Inferior parietal cortex (tissue), 1 donor: Measurements from ENCODE around the gene FXYD4.
"Not testable (repeated sequence)": the region's sequence is repeated elsewhere in the genome, so short reads cannot be mapped to it uniquely, and the experiment has no call there.

Experiments used
- DNase-seq: peaks from one replicate; pipeline ENCODE4 v3.0.0-alpha.2; 2016; ENCODE audit errors: extremely low spot score

Gene FXYD4

GRCh38 chr10:43371418-43371817 lies at the start of gene FXYD4:
Gene FXYD4, plus strand, starts transcription at chr10:43371636. Its CDS starts 2,111 bp downstream, at chr10:43373747.
- DNase-seq: no peak

DNA sequence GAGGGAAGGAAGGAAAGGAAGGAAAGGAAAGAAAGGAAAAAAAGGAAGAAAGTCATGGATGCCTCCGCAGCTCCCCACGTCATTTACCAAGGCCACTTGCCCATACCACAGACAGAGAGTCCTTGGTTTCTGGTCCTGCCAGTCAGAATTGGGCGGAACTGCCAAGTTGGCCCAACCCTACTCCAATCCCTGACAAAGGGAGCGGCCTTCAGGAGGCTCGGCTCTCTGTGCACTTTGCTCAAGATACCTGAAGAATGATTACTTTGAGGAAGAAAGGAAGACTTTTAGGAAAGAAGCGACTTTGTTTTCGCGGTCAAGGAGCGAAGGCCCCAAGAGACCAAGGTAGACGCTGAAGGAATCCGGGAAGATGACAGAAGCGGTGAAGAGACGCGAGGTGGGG lies 49.1 kb upstream of the FXYD4 start:
- peak; percentile 33 for DNase-seq

DNA sequence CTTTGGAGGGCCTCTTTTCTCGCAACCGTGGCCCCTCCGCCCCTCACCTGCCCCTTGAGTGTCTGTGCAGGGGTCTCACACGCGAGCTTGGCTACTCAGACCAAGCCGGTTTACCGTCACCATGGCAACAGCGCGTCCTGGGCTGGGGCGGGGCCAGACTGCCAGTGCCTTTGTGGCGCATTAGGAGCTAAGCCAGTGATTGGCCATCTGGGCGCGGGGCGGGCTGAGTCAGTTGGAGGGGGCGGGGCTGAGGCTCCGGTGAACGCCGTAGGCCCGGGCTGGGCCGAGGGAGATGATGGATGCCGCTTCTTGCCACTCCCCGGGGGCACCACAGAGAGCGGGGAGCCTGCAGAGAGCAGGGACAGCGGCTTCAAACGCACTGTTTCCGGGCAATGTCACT lies 48.7 kb upstream of the FXYD4 start:
- DNase-seq: peak; percentile 89

DNA sequence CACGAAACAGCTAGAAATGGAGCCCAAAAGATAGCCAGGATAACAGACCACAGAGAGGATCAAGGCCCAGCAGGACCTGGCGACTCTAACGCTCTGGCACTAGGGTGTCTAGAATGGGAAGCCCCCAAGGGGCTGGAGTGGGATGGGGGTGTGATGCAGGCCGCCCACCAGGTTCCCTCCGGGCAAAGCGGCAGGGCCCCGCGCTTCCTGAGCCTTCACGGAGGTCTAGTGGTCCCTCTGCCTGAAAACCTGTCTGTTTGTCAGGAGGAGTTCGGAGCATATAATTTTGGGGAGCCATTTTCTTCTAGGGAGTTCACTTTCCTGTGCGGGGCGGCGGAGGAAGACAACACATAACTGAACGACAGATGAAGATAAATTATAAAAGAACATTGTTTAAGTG lies 48.2 kb upstream of the FXYD4 start:
- DNase-seq: no peak

- DNase-seq: no peak
These were observed 46.6 kb upstream of the FXYD4 start for GRCh38 chr10:43324876-43325275.

DNA sequence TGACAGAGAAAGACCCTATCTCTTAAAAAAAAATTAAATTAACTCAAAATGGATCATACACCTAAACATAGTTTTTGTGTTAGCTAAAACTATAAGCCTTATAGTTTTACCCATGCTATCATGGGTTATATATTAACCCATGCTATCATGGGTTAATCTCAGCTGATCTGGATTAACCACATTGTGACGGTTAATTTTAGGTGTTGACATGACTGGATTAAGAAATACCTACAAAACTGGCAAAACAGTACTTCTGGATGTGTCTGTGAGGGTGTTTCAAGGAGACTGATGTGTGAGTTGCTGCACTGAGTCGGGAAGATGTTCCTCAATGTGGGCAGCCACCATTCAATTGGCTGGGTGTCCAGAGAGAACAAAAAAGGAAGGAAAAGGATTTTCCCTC lies 44.3 kb upstream of the FXYD4 start:
- no peak for DNase-seq

- DNase-seq: no peak
These were observed 43.5 kb upstream of the FXYD4 start for GRCh38 chr10:43327986-43328385.

GRCh38 chr10:43328810-43329209 lies 42.6 kb upstream of the FXYD4 start:
- not testable (repeated sequence) for DNase-seq

DNA sequence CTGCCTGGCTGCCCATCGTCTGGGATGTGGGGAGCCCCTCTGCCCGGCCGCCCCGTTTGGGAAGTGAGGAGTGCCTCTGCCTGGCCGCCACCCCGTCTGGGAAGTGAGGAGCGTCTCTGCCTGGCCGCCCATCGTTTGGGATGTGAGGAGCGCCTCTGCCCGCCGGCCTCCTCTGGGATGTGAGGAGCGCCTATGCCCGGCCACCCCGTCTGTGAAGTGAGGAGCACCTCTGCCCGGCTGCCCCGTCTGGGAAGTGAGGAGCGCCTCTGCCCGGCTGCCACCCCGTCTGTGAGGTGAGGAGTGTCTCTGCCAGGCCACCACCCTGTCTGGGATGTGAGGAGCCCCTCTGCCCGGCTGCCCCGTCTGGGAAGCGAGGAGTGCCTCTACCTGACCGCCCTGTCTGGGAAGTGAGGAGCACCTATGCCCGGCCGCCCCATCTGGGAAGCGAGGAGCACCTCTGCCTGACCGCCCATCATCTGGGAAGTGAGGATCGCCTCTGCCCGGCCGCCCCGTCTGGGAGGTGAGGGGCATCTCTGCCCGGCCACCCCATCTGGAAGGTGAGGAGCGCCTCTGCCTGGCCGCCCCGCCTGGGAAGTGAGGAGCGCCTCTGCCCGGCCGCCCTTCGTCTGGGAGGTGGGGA lies 42.1 kb upstream of the FXYD4 start:
- not testable (repeated sequence) for DNase-seq

DNA sequence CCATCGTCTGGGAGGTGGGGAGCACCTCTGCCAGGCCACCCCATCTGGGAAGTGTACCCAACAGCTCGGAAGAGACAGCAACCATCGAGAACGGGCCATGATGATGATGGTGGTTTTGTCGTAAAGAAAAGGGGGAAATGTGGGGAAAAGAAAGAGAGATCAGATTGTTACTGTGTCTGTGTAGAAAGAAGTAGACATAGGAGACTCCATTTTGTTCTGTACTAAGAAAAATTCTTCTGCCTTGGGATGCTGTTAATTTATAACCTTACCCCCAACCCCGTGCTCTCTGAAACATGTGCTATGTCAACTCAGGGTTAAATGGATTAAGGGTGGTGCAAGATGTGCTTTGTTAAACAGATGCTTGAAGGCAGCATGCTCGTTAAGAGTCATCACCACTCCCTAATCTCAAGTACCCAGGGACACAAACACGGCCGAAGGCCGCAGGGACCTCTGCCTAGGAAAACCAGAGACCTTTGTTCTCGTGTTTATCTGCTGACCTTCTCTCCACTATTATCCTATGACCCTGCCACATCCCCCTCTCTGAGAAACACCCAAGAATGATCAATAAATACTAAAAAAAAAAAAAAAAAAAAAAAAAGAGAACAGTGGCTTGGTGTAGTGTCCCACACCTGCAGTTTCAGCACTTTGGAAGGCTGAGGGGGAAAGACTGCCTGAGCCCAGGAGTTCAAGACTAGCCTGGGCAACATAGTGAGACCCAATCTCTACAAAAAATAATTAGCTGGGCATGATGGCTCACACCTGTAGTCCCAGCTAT lies 41.2 kb upstream of the FXYD4 start:
- not testable (repeated sequence) for DNase-seq

GRCh38 chr10:43330824-43331127 lies 40.7 kb upstream of the FXYD4 start:
- not testable (repeated sequence) for DNase-seq

GRCh38 chr10:43333653-43334052 lies 37.8 kb upstream of the FXYD4 start:
- no peak for DNase-seq

DNA sequence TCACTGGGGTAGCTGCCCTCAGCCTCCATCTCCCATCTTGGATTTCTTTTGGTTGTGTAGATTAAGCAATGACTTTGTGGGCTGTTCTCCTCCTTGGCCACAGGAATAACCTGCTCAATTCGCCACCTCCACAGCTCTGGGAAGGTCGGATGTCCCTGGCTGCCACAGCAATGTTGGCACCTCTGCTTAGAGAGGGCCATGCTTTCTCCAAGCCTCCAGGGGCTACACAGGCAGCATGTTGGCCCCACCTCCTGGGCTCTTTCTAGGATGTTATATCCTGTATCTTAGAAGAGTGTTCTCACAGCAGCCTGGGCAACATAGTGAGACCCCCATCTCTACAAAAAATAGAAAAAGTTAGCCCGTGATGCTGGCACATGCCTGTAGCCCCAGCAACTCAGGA lies 35.4 kb upstream of the FXYD4 start:
- no peak for DNase-seq

GRCh38 chr10:43336641-43337318 lies 34.7 kb upstream of the FXYD4 start:
- no peak for DNase-seq

GRCh38 chr10:43337536-43337935 lies 33.9 kb upstream of the FXYD4 start:
- DNase-seq: not testable (repeated sequence)

- DNase-seq: no peak
These were observed 33.3 kb upstream of the FXYD4 start for GRCh38 chr10:43338117-43338516.

GRCh38 chr10:43339136-43339535 lies 32.3 kb upstream of the FXYD4 start:
- DNase-seq: no peak

- DNase-seq: no peak
These were observed 31.3 kb upstream of the FXYD4 start for GRCh38 chr10:43340101-43340500.

- DNase-seq: no peak
These were observed 30.8 kb upstream of the FXYD4 start for GRCh38 chr10:43340619-43341018.

DNA sequence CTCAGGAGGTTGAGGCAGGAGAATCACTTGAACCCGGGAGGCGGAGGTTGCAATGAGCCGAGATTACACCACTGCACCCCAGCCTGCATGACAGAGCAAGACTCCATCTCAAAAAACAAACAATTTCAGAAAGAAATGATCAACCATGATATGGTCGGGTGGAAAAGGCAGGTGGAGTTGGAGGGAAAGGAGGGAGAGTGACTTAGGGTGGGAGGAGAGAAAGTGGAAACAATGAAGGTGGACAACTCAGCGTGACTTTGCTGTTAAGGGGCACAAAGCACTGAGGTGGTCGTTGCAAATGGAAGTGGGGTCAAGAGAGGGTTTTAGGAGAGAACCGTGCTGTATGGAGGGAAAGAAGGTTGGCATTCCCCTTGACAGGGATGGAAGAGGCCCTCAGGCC lies 30.0 kb upstream of the FXYD4 start:
- no peak for DNase-seq

GRCh38 chr10:43342279-43343125 lies 28.9 kb upstream of the FXYD4 start:
- DNase-seq: no peak

DNA sequence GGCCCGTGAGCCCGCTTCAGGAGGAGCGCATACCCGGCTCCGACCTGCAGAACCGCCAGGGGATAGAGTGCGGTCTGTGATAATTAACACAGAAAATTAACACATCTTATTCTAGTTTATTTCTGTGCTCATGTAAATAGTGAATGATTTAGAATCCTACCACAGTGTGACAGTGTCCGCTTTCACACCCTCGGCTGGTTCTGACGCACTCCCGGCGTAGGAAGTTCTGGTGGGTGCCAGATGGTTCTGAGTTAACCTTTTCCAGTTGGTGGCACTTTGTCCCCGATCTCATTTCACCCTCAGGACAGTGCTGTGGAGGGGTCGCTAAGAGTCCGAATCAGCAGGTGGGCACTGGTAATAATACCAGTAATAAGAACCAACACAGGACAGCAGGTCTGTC lies 28.3 kb upstream of the FXYD4 start:
- DNase-seq: no peak
